ENCODE results near the gene CTNS.

CTNS gene

DNA sequence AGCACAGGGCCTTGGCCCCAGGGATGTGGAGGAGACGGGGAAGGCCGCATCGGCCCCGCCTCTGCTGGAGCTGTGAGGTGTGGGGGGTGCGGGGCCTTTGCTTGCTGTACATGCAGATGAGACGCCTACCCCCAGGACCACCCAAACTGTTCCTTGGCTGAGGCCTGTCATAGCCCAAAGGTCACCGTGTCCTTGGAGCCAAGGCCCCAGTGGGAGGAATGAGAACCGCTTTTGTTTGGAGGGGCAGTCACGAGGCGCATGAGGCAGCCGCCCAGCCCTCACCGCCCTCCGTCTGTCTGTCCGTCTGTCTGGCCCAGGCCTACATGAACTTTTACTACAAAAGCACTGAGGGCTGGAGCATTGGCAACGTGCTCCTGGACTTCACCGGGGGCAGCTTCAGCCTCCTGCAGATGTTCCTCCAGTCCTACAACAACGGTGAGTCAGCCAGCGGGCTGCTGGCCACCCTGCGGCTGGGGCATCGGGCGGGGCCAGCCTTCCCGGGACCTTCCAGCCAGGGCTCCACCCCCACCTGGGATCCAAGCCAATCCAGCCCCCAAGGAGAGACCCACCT, 23.1 kb downstream of the CTNS start:
- DNase-seq, result no peak

- DNase-seq, result no peak
These were observed 23.8 kb downstream of the CTNS start for GRCh38 chr17:3660311-3660891.

GRCh38 chr17:3663102-3664011, 26.8 kb downstream of the CTNS start:
- no peak for DNase-seq

DNA sequence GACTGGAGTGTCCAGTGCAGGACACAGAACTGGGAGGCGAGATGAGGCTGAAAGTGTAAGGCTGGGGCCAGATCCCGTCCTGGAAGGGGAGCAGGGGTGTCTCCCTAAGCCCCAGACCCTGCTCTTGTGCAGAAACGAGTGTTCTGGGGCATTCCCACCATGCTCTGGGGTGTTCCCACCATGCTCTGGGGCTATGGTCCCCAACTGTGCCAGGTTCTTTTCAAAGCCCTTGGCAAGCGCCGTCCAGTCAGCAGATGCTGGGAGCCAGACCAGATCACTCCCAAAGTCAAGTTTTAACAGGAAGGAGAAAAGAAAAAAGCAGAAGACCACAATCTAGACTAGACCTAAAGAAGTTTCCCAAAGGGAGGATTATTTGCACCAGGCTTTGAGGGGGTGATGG, 29.3 kb downstream of the CTNS start:
- no peak for DNase-seq

DNA sequence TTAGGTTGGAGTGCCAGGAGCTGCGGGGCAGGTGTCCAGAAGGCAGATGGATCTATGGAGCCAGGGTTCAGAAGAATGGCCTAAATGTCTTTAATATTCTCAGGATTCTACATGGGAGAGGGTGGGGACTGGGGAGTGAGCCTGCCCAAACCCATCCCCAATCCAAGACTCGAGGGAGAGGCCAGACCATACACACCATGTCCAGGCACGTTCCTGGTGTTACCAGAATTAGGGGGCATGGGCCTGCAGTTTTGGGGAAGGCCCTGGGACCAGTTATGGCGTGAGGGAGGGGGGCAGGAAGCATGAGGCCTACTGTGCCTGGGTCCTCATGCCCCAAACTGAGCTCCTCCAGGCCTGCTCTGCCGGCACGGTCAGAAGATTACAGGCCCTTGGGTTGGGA, 30.0 kb downstream of the CTNS start:
- DNase-seq, result no peak

DNA sequence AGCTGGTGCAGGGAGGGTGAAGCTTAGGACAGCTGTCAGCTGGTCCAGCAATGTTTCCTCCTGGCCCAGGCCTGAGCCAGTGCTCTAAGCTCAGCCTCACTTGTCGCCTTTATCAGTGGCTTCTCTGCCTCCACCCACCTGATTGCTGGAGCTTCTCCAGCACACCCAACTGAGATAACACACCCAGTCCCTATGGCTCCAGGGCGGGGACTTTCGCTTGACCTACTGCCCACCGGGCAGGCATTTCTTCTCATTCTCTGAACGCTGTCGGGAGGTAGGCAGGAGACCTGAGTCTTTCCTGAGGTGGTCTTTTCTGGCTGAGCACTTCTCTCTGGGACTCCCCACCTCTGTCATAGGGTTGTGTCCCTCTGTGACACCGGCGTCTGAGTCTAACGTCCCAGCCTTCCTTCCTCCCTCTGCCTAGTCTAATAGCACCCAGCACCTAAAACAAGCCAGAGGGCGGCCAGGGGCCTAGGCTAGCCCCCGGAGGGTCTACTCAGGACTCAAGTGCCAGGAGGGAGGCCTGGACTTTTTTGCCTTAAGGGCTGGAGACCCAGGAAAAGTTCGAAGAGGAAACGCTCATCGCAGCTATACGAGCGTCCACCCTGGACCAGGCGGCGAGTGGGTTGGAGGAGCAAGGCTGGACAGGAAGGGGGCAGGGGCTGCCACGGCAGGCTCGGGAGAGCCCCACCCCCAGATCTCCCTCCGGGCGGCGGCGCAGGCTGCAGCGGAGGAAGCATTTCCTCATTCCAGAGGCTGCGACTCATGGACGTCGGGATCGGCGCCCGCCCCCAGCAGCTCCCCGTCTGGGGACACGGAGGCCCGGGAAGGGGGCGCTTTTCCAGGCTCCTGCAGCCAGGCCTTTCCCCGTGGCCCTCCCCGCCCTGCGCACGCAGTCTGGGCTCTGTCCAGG, 31.1 kb downstream of the CTNS start:
- no peak for DNase-seq

DNA sequence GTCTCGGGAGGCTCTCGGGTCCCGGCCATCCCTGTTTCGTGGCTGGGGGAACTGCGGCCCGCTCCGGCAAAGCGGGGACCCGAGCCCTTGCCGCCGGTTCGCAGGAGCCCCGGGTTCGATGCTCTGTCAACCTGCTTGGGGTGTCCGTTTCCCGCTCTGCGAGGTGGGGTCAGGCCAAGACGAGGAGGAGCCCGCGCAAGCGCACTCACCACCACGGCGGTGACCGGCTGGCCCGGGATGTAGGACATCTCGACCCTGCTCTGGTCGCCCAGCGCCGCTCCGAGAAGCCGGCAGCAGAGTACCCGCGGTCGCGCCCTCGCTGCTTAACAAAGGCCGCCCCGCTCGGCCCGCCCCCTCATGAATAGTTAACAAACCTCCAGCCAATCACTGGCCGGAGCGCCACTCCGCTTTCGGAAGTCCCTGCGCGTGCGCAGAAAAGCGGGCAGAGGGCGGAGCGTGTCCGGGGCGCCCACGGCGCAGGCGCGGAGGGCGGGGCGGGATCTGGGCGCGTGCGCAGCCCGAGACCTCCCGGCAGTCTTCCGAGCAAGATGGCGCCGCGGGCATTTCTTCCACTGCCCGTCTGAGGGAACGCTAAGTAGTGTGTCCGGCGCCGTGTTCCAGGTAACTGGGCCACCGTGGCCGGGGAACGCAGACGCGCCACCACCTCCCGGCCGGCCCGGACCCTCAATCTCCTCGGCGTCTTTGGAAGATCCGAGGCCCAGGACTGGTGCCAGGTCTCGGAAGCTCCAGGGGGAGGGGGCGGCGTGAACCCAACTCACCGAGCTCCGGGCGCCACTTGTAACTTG, 31.9 kb downstream of the CTNS start, which contains the start of the genes EMC6 and TAX1BP3:
Gene EMC6, plus strand, starts transcription at position 534 of the 806 bp plus-strand sequence. CDS start 335 bp downstream, outside the sequence.
Gene TAX1BP3, minus strand, starts transcription at position 300 of the 806 bp plus-strand sequence. Its CDS starts 52 bp downstream, at position 248.
- peak; percentile 96 for DNase-seq

GRCh38 chr17:3669085-3669347, 32.5 kb downstream of the CTNS start:
- no peak for DNase-seq

GRCh38 chr17:3669548-3669947, 33.0 kb downstream of the CTNS start:
- DNase-seq, result no peak

DNA sequence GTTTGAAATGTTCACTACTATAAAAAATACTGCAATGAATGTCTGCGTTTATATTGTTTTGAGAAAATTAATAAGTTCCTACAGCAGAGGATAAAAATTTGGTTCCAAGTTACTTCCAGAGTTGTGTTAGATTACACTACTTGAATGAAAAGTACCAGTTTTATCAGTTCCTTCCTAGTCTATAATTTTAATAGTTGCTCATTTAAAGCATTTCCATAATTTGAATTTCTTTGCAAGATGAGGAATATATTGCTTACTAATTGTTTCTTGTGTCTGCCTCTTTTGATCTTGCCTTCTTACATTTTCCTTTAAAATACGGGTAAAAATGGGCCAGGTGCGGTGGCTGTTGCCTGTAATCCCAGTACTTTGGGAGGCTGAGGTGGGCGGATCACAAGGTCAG, 36.0 kb downstream of the CTNS start:
- DNase-seq, result no peak

DNA sequence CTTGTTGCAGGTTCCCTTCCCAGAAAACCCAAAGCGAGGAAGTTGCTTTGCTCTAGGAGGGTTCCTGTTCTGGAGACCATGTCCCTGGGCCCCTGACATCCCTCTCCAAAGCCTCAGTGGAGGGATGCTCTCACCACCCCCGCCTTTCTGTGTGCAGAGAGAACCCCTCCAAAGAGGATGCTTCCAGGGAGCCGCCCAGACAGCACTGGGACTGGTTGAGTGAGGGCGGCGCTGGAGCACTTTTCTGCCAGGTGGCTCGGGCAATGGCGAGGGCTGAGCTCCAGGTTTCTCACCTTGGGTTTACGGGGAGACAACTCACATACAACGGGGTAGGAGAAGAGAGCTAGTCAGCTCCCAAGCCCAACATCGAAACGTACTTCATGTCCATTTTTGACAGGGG, 39.3 kb downstream of the CTNS start:
- no peak for DNase-seq

GRCh38 chr17:3678095-3678820, 41.7 kb downstream of the CTNS start:
- no peak for DNase-seq

DNA sequence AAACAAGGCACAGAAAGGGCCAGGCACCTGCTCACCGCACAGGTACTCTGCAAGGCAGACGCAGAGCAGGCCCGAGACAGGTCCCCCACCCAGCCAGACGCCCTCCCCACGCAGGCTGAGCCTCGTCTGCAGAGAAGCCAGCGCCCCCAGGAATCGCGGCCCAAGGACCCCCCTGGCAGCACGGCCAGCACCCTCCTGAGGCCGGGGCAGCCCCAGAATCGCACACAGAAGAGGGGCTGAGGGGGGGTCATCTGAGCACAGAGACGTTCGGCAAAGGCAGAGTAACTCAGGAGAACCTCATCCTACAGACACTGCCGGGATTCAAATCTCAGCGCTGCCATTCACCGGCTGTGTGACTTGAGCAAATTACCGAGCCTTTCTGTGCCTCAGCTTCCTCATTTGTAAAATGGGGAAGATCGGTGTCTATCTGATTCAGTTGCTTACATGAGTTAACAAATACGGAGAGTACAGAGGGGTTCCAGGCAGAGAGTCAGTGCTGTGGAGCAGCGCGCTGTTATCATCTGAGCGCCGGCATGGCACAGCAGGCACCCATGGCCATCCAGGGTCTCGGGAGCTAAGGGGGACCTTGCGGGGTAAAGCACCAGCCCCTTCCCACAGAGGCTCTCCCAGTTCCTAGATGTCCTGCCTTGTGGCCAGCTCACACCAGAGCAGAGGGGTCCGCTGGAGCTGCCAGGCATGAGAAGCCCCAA, 42.4 kb downstream of the CTNS start:
- DNase-seq, result no peak

GRCh38 chr17:3679531-3680126, 43.1 kb downstream of the CTNS start:
- no peak for DNase-seq

DNA sequence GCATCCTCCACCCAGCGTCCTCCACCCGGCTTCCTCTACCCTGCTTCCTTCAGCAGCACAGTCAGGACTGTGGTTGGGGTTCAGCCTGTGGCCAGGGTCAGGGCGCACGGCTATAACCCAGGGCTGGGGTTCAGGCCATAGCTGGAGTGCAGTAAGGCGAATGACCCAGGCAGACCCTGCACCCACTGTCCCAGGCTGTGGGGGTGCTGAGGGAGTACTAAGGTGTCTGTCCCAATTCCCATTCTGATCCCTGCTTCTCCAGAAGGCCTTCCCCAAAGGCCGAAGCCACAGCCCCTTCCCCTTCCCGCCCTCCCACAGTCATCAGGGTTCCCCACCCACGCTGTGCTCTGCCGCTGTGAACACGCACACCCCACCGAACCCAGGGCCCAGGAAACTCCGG, 44.5 kb downstream of the CTNS start:
- no peak for DNase-seq

DNA sequence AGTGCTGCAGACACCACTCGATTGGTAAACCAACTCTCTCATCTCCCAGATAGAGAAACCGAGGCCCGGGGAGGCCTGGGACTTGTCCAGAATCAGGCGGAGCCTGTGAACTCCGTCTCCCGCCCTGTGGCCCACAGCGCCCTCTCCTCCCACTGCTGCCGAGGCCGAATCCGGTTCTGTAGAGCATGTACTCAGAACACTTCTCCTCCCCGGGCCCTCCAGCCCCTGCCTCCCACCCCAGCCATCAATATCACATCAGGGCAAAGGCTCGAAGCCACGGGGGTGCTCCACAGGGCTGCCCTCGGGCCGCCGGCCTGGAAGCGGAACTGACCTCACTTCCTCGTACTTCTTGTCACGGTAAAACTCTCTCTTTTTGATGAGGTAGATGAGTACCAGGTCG, 45.0 kb downstream of the CTNS start:
- DNase-seq, result no peak

- DNase-seq, result no peak
These were observed 45.5 kb downstream of the CTNS start for GRCh38 chr17:3682033-3682432.

DNA sequence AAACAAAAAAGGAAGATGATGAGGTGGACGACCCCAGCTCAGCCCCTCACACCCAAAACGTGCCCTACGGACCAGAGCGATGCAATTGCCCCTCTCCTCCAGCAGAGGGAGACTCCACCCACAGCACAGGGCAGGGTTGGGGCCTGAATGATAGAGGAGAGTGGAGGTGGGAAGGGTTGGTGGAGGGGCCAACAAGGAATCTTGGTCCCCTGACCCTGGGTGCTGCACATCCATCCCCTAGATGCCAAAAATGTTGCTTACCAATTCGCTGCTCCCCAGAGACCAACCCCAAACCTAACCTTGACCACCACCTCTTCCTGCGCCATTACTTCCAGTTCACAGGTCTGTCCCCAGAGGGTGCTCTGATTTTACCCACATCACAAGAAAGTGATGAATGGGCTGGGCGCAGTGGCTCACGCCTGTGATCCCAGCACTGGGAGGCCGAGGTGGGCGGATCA, 46.5 kb downstream of the CTNS start:
- DNase-seq, result peak; percentile 53 to 55

GRCh38 chr17:3685174-3685573, 48.6 kb downstream of the CTNS start:
- DNase-seq, result no peak

DNA sequence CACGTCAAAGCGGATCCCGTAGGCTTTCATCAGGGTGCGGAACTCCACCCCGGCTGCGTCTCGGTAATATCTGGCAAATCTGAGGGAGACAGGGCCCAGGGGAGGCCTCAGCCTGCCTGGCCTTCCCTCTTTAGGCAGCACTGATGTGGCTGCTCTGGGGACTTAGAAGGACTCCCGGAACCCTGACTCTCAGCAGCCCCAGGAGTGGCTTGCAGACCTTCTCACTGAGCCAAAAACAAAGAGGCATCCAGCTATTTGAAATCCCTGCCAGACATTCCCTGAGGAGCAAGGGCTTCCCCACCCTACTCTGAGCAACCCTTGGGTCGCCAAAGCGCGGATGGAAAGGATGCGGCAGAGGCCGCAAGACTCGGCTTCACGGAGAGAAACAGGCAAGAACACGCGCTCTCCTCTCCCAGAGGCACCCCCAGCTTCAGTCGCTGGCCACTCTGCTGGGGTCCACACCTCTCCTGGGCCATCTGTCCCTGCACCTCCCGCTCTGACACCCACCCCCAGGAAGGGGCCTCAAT, 51.5 kb downstream of the CTNS start:
- DNase-seq, result no peak

Data from activated CD4-positive, alpha-beta T cell treated with anti-CD3 and anti-CD28 coated beads, Interleukin-2, amount 50 U/mL, for 4 hours (primary cell).